GM19438 (cell line): Measurements from ENCODE around the gene DNMBP.

Experiments
- ATAC-seq: cut with Tn5 transposase; IDR thresholded peaks from one replicate; pipeline ENCODE4 v1.9.1; 2021; ENCODE audit warnings: low read depth; ENCODE audit not compliant: unreplicated experiment

The DNMBP gene

GRCh38 chr10:100009793-100010676, at the start of gene DNMBP:
Gene DNMBP, minus strand, starts transcription at chr10:100009947. Its CDS starts 37,823 bp downstream, at chr10:99972124.
- ATAC-seq: peak; percentile 57

GRCh38 chr10:100057948-100058347, 48.2 kb upstream of the DNMBP start:
- ATAC-seq: no peak

GRCh38 chr10:100053686-100054460, 44.1 kb upstream of the DNMBP start:
- ATAC-seq: no peak

GRCh38 chr10:100046021-100046486, 36.3 kb upstream of the DNMBP start:
- ATAC-seq: peak; percentile 72

- no peak for ATAC-seq
Observed at GRCh38 chr10:100045592-100045991, 35.8 kb upstream of the DNMBP start.

- ATAC-seq: no peak
Observed at GRCh38 chr10:100043796-100044195, 34.0 kb upstream of the DNMBP start.

GRCh38 chr10:100043344-100043743, 33.6 kb upstream of the DNMBP start:
- ATAC-seq: no peak

- ATAC-seq: no peak
Observed at GRCh38 chr10:100041306-100042002, 31.7 kb upstream of the DNMBP start.

GRCh38 chr10:100038561-100039071, 28.9 kb upstream of the DNMBP start:
- ATAC-seq: no peak

GRCh38 chr10:100037758-100038315, 28.1 kb upstream of the DNMBP start:
- ATAC-seq: no peak

GRCh38 chr10:100036850-100037249, 27.1 kb upstream of the DNMBP start:
- ATAC-seq: no peak

- ATAC-seq: no peak
Observed at GRCh38 chr10:100033766-100034418, 24.1 kb upstream of the DNMBP start.

GRCh38 chr10:100027416-100027815, 17.7 kb upstream of the DNMBP start:
- no peak for ATAC-seq

GRCh38 chr10:100025576-100025975, 15.8 kb upstream of the DNMBP start:
- ATAC-seq: no peak

GRCh38 chr10:100024748-100025147, 15.0 kb upstream of the DNMBP start:
- no peak for ATAC-seq

GRCh38 chr10:100022403-100022802, 12.7 kb upstream of the DNMBP start:
- ATAC-seq: no peak

- ATAC-seq: peak; percentile 6
Observed at GRCh38 chr10:100021322-100021721, 11.6 kb upstream of the DNMBP start.

GRCh38 chr10:100020886-100021253, 11.1 kb upstream of the DNMBP start:
- ATAC-seq: peak; percentile 18

GRCh38 chr10:100020142-100020885, 10.6 kb upstream of the DNMBP start:
- ATAC-seq: peak; percentile 85
